Fibroblast of villous mesenchyme (primary cell): ENCODE measurements around the gene GFOD1. TPM values are rescaled to one million over a fixed set of nuclear protein-coding genes. Genes with fewer than 3 reads are reported as not detected.

Experiments used
- DNase-seq: peaks from one replicate; pipeline ENCODE4 v3.0.0-alpha.2; 2010; ENCODE audit warnings: low read depth
- H3K4me3 ChIP-seq: 2 replicates; pipeline ENCODE4 v1.5.1; 2011; ENCODE audit warnings: low read depth, mild to moderate bottlenecking, low read length
- total RNA-seq: library from RNA; depleted of rRNA; stranded (reverse); fragments of >200 nt; gene quantifications from 2 replicates; pipeline ENCODE4 v1.2.3, GENCODE V29; 2012
- TF ChIP-seq, protein P1 (sequence below): IDR thresholded peaks from 2 replicates; pipeline ENCODE4 v1.5.1; 2012; ENCODE audit warnings: low read depth, mild to moderate bottlenecking, low read length; ENCODE audit not compliant: insufficient read depth

GFOD1 gene
- total RNA-seq, 1 donor, result 4.7 TPM

DNA sequence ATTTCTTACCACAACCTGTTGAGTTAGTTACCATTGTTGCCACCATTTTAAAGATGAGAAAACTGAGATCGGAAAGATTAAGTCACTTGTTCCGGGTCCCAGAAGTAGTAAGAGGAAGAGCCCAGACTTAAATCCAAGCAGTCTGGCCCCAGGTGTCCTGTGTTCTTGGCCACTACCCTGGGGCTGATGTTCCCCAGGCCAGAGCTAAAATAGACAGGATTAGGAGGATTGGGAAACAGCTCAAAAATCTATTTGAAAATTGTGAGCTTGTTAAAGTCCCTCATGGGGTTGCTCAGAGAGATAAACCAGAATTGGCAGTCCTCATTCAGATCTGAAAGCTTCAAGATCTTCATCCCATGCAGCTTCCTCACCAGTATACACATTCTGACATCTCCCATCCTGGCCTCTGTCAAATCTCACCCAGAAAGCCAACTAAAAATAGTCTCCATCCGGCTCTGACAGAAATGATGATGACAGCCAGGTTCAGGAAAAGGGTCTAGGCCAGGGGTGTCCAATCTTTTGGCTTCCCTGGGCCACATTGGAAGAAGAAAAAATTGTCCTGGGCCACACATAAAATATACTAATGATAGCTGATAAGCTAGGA, 62.0 kb downstream of the GFOD1 start:
- H3K4me3 ChIP-seq, result no peak overlapping the region
- TF ChIP-seq, protein P1, sequence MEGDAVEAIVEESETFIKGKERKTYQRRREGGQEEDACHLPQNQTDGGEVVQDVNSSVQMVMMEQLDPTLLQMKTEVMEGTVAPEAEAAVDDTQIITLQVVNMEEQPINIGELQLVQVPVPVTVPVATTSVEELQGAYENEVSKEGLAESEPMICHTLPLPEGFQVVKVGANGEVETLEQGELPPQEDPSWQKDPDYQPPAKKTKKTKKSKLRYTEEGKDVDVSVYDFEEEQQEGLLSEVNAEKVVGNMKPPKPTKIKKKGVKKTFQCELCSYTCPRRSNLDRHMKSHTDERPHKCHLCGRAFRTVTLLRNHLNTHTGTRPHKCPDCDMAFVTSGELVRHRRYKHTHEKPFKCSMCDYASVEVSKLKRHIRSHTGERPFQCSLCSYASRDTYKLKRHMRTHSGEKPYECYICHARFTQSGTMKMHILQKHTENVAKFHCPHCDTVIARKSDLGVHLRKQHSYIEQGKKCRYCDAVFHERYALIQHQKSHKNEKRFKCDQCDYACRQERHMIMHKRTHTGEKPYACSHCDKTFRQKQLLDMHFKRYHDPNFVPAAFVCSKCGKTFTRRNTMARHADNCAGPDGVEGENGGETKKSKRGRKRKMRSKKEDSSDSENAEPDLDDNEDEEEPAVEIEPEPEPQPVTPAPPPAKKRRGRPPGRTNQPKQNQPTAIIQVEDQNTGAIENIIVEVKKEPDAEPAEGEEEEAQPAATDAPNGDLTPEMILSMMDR, result no peak
- DNase-seq, result peak; percentile 64

DNA sequence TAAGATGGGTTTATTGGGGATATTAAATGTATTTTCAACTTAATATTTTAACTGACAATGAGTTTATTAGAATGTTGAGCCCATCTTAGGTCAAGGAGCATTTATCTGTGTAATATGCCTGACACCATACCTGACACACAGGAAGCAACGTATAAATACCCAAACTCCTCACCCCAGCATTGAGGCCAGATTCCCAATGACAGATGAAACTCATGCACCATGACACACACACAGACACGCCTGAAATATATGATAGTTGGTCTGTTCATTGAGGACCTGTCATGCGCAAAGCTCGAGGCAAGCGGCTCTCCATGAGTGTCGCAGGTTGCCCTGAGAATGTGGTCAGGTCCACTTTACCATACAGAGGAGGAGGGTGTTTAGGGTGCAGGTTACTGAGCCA, 64.1 kb downstream of the GFOD1 start:
- DNase-seq, result no peak
- TF ChIP-seq, protein P1, result no peak
- H3K4me3 ChIP-seq, result no peak overlapping the region

DNA sequence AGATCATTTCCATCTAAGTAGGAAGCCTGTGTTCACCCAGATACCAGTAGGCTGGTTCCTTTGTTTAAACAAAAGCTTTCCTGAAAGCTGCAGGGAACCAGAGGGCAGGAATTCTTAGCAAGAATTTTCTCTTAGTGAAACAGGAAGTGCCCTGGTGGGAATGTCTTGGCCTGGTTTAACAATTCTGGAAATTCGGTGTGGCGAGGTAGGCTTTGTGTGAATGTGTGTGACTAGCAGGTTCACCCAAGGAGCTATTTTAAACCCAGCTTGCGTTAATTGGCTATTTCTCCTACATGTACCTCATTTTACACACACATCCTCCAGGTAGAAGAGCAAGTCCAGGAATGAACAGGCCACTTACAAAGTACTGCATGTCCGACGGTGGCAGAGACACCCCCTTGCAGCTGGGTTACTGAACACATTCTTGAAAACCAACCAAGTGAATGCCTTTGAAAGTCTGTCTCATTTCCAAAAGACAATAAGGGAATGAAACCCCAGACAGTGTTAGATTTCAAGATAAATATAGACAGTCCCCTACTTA, 64.6 kb downstream of the GFOD1 start:
- TF ChIP-seq, protein P1, result no peak
- no peak for DNase-seq
- no peak overlapping the region for H3K4me3 ChIP-seq

DNA sequence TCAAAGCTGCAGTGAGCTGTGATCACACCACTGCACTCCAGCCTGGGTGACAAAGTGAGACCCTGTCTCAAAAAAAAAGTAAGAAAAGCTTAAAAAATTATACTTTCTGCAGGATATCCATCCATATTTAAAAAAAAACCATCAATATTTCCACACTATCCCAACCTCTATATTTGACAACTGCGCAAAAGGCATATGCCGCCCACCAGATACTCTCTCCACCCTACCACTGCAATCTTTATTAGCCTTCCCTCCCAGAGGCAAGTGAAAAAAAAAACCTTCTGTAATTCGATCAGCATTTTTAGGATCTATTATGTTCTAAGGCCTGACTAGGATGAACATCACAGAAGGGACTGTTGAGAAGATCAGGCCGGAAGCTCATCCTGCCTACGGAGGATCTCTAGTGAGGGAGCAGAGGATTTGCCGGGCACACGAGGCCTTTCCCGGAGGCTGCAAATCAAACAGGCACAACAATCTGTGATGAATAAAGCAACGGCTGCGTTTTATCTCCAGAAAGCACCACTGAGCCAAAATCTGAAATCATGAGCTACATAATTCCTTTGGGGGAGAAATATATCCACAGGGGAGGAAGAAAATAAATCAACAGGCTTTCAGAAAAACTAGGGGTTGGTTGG, 65.9 kb downstream of the GFOD1 start:
- TF ChIP-seq, protein P1, result no peak
- H3K4me3 ChIP-seq, result no peak overlapping the region
- no peak for DNase-seq

DNA sequence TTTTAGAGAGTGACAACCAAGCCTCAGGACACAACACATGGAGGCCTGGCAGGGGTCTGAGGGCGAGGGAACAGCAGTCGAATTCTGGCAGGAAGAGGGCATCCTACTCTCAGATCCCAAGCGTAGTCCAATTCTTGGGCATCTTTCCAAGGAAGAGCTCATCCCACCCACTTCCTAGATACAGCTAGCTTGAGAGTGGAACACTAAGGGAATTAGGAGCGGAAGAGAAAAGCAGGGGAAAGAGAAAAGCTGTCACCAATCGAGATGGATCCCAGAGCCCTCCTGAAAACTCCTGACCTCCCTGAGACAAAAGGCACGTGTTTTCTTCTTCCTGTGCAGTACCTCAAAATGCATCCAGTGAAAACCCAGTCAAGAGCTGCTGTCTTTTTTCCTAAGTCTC, 67.1 kb downstream of the GFOD1 start:
- TF ChIP-seq, protein P1, result no peak
- no peak overlapping the region for H3K4me3 ChIP-seq
- DNase-seq, result peak; percentile 48

DNA sequence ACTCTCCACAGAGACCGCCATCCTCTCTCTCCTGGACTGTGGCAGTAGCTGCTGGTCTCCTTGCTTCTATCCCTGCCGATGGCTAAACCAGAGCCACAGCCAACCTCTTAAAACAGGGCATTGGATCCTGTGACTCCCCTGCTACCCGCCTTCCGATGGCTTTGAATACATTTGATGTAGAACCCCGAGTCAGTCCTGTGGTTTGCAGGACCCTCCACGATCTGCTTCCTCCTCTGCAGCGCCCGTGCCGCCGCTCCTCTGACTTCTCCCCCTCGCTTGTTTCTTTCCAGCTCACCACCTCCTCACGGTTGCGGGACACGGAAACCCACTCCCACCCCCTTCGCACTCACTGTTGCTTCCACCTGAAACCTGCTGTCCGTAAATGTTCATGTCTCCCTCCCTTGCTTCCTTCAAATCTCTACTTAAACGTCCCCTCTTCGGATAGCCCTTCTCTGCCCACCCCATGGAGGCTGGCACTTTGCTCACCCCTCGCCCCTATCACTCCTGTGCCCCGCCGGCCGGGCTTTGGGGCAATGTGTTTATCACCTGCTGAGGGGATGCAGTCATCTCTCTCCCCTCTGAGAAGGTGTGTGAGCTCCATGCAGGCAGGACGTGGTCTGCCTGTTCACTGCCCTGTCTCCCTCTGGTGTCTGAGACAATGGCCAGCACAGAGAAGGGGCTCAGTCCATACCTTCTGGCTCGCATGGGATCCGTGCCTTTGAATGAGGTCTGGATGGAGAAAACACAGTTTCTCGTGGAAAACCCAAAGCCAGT, 67.8 kb downstream of the GFOD1 start:
- TF ChIP-seq, protein P1, result no peak
- DNase-seq, result no peak
- no peak overlapping the region for H3K4me3 ChIP-seq
